ENCODE data around the gene IL24.
"Not testable (repeated sequence)": the region's sequence is repeated elsewhere in the genome, so short reads cannot be mapped to it uniquely, and the experiment has no call there.

Gene IL24

DNA sequence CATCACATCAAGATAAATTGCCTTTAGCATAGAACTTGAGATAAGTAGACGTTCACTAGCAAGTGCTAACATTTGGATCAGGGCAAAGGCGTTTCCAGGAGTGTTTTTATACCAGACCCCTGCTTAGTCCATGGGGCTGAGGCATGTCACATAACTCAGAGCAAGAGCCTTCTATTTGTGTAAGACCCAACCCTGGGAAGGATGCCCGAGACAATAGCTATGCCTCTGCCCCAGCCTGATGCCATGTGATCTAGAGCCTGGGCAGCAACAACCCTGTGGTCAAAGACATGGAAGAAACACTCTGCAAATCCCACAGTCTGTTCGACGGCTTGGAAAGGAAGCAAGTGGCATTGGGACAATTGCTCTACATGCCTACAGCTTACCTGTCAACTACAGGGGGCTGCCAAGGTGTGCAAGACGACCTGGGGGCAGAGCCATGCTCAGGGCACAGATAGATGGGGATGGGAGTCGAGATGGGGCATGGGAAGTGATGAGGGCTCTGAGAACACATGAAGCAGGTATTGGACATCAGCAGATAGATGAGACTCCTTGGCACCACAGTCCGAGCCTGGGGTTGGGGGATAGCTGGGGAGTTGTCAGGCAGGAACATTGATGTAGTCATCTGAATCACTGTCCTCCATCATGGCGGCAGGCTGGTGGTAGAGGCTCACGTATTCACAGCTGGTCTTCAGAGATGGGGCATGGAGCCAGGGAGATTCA, 7.3 kb downstream of the IL24 start:
- DNase-seq (ENCODE audit: low spot score): no peak

DNA sequence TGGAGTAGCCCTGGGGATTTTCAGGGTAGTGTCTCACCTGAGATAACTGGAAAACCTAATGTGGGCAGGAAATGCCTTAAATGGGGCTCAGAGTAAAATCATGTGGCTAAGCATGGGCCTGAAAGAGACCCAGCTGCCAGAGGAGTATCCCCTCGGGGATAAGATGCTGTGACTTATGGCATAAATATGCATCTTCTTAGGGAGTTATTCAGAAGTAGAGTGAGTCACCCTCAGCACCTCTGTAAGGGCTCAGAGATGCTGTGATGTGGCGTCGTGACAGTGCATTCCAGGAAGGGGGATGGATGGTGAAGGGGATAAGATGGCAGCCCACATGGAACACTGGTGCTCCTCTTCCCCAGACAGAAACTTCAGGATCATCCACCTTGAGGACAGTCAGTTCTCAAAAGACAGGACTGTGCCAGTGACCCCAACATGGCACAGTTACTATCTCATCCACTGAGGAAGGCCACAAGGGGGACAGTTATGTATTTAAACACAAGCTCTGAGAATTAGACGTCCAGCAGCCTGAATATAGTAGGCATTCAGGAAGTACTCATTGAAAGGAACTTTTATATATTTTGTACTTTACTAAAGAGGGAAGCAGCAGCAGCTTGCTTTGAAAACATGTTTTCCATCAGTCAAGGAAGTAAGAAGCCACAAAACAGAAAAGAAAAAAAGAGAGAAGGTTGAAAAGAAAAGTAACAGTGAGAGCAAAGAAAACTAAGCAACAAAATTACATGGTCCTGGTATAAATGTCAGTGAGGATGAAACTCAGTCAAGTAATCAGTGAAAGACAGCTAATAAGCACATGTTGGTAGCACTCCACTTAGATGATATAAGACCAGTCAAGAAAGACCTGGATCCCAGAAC, 8.3 kb downstream of the IL24 start:
- DNase-seq (ENCODE audit: low spot score): no peak

DNA sequence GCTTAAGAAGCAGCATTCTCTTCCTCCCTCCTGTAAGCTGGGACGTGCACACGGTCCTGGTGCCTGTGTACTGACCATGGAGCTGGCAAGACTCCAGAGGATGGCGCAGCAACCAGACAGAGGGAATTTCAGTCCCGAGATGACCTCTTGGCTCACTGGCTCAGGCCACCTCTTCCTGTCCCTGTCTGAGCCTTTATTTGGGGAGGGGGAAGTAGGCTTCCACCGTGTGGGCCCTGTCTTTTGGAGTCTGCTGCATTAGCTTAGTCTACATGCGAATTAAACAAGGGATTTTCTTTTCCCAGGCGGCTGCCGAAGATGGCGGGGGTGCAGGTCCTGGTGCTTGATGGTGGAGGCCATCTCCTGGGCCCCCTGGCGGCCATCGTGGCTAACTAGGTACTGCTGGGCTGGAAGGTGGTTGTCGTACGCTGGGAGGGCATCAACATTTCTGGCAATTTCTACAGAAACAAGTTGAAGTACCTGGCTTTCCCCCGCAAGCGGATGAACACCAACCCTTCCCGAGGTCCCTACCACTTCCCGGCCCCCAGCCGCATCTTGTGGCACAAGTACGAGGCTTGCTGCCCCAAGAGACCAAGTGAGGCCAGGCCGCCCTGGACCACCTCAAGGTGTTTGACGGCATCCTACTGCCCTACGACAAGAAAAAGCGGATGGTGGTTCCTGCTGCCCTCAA, 10.2 kb downstream of the IL24 start:
- DNase-seq (ENCODE audit: low spot score): no peak

DNA sequence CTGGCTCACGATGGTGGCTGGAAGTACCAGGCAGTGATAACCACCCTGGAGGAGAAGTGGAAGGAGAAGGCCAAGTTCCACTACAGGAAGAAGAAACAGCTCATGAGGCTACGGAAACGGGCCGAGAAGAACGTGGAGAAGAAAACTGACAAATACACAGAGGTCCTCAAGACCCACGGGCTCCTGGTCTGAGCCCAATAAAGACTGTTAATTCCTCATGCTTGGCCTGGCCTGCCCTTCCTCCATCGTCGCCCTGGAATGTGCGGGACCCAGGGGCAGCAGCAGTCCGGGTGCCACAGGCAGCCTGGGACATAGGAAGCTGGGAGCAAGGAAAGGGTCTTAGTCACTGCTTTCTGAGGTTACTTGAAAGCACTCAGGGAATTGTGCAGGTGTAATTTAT, 10.8 kb downstream of the IL24 start:
- no peak for DNase-seq (ENCODE audit: low spot score)

DNA sequence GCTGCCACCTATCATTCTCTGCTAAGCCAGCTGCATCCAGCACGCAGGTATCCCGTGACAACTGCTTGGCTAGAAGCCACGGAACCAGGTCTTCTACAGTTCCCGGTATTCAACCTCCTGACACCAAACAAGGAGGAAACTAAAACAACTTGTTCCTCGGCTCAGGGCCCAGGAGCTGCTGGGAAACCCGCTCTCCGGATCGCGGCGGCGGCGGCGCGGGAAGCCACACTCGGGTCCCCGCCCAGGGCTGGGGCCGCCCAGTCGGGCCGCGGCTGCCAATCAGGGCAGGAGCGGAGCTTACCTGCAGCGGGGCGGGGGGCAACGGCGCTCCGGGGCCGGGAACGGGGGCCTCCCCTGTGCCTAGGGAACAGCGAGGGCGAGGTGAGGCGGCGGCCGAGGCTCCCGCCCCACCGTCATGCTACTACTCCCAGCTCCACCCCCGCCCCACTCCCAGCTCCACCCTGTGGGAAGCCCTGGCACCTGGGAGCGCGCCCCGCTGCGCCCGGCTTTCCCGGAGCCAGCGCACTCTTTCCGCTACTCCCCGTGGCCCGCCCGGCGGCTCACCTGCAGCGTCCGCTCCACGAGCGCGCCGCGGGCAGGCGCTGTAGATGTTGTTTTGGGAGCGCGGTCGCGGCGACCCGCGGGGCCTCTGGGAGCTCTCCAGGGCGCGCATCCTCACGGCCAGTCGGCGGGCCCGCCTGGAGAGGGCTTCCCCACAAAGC, 12.1 kb downstream of the IL24 start:
- peak; percentile 82 for DNase-seq (ENCODE audit: low spot score)

DNA sequence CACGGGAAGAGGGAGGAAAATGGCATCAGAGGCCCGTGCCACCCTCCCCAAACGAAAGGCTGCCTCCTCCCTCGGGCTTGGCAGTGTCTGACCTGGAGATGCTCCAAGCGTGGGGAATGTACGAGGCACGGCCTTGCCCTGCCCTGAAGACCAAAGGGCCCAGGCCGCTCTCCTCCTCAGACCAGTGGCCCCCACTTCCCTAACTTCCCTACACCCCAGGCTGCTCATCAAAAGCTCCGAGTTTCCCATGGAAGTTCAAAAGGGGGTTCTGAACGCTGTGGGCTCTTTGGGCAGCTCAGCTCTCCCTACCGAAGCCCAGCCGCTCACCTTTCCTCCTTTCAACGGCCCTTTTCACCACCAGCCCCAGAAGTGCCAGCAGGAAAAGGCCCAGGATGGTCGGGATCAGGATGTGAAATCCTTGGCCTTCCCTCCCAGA, 12.7 kb downstream of the IL24 start:
- DNase-seq (ENCODE audit: low spot score): no peak

DNA sequence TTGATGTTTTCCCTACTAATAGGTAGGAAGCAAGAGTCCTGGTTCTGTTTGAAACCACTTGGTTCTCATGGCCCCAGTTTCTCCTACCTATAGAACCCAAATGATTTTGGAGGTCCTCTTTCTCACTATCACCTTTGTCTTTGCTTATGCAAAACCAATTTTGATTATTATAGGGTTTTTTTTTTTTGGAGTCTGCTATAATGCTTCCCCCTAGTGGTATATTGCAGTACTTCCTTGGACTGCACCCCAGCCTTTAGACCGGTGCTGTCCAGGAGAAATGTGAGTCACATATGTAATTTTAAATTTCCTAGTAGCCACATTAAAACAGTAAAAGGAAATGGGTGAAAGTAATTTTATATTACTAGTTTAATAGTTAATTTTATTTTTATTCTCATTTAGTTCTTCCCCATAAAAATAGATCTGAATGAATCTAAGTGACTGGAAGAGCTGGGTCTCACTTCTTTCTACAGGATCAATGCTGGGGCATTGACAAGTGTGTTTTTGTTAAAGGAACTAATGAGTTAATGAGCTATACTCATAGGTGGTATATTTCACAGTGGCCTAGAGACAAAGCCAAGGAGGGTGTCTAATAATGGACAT, 13.9 kb downstream of the IL24 start:
- peak; percentile 68 for DNase-seq (ENCODE audit: low spot score)

DNA sequence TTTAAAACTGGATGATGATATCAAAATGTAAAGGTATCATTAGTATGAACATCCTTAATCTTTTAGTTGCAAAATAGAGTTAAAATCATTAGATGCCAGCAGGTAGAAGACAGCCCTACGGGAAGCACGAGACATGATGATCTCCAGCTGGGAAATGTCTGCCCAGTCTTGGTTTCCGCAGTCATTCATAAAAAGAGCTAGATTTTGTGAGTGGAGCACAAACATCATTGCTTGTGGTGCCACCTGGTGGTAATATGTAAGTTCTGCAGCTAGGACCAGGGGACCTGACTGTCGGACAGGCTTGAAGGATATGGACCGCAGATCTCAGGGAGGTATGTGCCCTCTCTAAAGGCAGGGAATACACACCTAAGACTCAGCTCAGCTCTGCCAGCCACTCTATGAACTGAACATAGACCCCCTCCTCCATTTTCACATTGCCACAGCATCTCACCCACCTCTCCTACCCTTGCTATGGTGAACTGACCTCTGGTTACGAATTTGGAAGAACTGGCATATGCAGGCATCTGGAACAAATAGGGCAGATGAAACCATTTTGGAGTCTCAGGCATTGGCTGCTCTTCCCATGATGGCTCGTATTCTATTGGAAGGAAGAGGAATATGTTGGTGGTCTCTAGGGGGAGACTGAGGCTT, 15.3 kb downstream of the IL24 start:
- peak; percentile 75 for DNase-seq (ENCODE audit: low spot score)

DNA sequence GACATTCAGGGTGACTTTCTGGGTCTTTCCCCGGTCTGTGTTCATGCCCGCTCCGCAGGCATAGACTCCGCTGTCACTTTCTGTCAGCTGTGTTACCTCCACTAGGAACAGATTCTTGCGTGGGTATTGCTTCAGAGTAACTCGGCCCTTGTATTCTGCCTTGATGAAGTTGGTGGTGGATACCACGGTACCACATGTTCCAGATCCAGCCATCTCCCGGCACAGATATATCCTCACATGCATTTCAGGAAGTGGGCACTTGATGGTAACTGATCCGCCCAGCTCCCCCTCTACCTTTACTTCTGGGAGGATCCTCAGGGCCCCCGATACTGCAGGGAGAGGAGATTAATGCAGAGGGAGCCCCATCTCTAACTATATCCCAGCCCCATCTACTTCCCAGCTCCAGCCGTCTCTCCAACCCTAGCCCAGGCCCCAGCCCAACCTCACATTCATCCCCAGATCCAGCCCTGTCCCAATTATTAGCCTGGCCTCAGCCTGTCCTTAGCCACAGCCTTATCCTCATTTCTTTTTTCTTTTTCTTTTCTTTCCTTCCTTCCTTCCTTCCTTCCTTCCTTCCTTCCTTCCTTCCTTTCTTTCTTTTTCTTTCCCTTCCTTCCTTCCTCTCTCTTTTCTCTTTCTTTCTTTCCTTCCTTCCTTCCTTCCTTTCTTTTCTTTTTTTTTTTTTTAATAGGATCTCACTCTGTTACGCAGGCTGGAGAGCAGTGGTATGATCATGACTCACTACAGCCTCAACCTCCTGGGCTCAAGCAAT, 16.7 kb downstream of the IL24 start:
- DNase-seq (ENCODE audit: low spot score): no peak

DNA sequence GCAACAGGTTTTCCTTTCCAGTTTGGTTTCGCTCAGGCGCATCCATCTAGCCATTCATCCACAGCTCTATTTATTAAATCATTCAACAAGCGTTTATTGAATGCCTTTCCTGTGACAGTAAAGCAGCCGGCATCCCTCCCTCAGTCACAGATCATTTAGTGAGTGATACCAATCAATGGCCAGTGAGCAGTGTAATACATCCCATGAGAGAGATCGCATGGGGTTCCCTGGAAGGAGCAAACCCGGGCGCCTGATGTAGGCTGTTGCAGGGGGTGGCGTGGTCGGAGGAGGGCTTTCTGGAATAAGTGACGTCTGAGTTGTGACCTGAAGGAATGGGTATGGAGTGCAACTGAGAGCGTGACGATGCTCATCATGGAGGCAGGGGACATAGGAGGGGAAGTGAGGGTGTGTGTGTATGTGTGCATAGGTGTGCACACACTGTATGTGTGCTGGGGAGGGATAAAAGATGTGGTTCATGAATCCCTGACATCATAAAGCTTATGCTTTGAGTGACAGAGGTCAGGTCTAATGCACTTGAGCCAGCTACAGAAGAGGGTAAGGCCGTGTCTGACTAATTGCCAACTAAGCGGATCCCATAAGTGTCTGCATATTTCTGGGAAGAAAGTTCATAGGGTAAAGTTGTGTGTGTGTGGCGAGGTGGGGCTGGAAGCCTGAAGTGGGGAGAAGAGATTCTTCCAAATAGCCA, 17.9 kb downstream of the IL24 start:
- no peak for DNase-seq (ENCODE audit: low spot score)

DNA sequence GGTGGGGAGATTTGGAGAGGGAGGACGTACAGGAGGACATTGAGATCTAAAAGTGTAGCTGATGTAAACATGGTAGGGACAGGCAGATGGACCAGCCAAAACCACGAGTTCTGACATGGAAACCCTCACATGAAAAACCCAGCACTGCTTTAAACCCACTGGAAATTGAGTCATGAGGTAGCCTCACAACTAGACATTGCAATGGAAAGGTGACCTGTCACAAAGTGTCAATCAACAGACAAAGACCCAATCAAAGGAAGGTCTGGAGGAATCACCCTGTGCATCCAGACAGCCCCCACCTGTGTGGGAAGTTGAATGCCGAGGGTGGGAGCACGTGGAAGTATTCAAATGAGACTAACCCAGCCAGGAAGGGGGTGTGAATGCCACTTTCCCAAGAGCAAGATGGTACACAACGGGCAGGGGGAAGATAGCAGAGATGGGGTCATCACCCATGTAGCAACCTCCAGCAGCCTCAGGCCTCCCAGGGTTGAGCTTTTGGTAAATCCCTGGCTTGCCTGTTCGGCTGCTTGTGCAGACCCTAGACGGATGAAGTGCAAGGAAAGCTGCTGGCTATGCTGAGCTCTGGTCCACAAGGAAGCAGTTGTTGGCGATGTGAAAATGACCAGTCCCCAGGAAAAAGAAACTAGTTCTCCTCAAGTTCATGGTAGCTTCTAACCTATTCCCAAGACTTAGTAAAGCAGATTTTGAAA, 18.9 kb downstream of the IL24 start:
- no peak for DNase-seq (ENCODE audit: low spot score)

DNA sequence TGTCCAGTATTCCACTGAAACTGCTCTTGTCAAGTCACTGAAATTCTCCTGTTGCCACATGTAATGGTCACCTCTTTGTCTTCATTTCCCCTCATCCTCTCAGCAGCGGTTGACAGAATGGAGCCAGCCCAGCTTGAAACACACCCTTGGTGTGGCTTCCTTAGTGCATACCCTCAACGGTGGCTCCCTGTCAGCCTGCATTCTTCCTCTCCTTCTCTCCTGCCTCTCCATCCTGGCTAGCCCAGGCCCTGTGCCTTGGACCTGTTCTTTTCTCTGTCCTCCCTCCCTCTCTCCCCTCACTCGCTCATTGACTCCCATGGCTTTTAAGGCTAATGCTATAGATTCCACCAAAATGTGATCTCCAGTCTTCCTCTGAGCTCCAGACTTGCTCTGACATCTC, 20.8 kb downstream of the IL24 start:
- DNase-seq (ENCODE audit: low spot score): no peak

DNA sequence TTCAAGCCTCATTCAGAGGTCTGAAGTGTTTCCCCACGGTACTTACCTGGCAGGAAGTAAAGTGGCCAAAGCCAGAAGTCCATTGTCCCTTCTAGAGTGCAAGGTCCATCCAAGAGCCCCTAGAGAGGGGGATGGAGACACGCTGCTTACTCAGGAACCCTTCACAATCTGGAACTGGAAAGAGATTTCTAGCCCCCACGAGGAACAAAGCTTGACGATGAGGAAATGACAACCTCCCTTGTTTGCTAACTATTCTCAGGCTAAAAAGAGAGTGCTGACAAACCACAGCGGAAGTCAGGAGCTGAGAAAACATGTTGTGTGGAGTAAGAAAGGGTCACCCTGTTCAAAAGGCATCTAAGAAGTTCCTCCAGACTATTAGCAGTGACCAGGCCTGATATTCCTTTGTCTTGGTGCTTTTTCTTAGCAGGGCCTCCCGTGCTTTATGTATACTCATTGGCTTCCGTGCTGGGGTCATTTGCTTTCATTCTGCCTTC, 24.6 kb downstream of the IL24 start, which contains the start of gene FCMR:
TSS of gene FCMR (minus strand) at position 170 of the 494 bp plus-strand sequence. CDS start at position 83, 87 bp downstream.
- DNase-seq (ENCODE audit: low spot score): no peak

DNA sequence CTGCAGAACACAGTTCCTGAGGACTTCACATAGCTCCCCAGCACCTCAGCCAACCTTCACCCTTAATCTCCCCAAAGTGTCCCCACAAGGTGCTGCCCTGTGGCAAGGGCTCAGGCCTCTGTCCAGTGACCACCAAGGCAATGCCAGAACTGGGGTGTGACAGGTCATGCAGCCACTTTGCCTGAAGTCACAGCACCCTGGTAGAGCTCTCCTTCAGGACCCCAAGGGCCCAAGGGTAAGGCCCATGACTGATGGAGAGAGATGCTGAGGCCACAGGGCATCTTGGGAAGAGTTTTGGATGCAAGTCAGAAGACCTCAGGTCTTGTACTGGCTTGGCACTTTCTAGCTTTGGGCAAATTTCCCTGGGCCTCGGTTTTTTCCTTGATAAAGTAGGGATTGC, 25.3 kb downstream of the IL24 start:
- no peak for DNase-seq (ENCODE audit: low spot score)

DNA sequence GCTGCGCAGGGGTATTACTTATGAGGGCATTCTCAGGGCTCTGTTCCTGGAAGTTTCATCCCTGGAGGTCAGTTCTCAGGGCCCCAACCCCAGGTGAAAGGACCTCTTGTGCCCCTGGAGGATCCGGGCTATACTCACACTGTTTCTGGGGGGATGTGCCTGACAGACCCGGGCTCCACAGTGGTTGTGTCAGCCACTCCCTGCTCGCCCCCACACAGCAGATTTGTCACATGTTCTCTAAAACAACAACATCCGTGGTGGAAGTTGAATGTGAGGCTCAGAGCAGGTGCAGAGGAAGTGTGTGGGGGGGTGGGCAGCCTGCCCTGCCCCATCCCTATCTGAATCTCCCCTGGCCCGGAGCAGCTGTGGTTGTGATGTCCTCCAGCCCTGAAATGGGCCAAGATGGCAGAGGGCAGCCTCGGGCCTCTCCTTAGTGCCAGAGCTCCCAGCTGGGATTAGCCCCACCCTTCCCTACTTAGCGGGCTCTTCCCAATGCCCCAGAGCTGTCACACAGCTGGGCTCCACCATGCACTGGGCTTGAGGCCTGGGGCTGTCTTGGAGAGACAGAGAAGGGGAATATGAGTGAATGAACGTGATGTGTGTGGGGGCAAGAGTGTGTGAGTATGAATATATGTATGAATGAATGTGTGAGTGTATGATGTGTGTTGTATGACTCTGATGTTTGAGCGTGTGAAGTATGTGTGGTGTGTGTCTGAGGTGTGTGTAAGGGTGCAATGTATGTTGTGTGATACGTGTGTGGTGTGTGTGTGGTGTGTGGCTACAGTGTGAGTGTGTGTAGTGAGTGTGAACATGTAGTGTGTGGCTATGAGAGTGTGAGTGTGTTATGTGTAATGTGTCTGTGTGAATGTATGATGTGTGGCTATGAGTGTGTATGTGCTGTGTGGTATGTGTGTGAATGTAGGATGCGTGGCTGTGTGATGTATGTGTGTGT, 26.0 kb downstream of the IL24 start:
- no peak for DNase-seq (ENCODE audit: low spot score)

DNA sequence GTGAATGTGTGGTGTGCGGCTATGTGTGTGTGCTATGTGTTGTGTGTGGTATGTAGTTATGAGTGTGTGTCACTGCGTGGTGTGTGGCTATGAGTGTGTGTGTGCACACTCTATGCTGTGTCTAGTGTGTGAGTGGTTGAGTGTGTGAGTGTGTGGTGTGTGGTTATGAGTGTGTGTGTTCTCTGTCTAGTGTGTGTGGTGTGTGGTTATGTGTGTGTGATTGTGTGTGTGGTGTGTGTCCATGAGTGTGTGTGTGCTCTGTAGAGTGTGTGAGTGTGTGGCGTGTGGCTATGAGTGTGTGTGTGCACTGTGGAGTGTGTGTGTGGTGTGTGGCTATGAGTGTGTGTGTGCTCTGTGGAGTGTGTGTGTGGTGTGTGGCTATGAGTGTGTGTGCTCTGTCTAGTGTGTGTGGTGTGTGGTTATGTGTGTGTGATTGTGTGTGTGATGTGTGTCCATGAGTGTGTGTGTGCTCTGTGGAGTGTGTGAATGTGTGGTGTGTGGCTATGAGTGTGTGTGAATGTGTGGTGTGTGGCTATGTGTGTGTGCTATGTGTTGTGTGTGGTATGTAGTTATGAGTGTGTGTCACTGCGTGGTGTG, 26.8 kb downstream of the IL24 start:
- not testable (repeated sequence) for DNase-seq (ENCODE audit: low spot score)

DNA sequence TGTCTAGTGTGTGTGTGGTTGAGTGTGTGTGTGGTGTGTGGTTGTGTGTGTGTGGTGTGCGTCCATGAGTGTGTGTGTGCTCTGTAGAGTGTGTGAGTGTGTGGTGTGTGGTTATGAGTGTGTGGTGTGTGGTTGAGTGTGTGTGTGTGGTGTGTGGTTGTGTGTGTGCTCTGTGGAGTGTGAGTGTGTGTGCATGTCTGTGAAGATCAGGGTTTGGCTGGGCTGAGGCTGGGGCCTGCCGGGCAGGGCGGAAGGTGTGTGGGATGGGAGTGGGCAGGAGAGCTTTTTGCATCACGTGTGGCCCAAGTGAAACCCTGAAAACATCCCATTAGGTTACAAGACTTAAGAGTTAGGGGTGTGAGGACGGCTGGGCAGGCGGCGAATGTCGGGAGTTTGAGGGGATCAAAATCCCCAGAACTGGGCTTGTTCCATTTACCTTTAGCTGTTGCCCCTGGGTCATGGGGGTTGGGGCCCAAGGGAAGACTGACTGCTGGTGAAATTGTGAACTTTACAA, 27.4 kb downstream of the IL24 start:
- DNase-seq (ENCODE audit: low spot score): no peak
